NCI-H128 (cell line): ENCODE results near the gene APBB3.

Experiments used
- DNase-seq: peaks from one replicate; lab custom pipeline; 2025; ENCODE audit not compliant: unreplicated experiment; lab: John Stamatoyannopoulos, UW

APBB3 gene

GRCh38 chr5:140554454-140554853 is 9.9 kb downstream of the APBB3 start:
- DNase-seq, result no peak

- DNase-seq, result no peak
Observed at GRCh38 chr5:140553657-140554056, 10.7 kb downstream of the APBB3 start.

DNA sequence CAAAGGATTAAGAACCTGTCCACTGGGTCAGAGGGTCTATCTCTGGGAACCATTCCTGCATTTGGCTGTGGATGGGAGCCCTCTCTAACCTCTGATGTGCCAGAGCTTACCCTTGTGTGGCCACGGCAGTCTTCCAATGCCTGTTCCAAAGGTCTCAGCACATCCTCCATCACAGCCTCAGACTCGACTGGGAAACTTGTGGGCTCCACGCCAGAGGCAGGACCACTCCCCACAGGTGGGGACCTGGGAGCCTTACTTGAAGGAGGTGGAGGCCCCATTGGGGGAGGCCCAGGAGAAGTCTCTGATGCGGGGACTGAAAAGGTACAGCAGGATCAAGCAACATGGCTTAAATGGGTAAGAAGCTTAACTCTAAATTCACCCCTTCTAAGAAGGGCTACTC is 12.5 kb downstream of the APBB3 start:
- DNase-seq, result no peak

DNA sequence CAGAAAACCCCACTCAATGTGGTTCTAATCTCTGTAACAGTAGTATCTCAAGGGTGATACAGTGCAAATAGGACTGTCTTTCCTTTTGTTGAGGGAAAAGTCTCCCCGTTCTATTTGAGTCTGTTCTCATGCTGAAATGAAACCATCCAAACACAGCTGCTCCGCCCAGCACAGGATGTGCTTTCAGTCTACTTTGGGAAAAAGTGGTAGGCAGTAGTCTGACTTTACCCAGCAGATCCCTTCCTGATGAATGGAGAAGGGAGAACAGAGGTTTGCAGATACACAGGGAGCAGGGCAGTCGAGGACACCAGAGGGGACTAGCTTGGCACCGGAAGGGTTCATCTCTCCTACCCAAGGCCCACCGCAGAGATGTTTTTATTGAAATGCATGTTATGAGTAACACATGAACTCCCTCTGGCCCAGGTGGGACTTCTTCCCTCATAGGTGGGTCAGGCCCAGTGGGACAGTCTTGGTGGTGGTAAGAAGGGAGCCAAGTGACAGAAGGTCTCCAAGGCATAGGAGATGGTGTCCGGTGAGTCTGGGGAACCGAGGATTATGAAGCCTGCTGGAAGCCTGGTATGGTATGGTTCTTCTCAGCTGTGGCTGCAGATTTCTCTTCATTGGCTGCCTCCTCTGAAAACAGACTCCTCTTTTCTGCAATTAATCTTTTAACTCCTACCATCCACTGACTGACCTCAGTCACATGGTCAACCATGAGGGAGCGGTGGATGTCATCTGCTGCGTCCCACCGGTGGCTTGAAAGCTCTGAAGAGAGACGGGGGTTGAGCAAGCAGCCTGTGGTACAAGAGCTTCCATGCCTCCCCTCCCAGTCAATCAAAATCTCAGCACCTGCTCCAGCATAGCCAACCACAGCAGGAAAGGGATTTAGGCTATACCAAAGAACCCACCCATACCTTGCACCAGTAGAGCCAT is 14.0 kb downstream of the APBB3 start:
- DNase-seq, result no peak

- DNase-seq, result no peak
Observed at GRCh38 chr5:140549237-140550144, 14.9 kb downstream of the APBB3 start.

DNA sequence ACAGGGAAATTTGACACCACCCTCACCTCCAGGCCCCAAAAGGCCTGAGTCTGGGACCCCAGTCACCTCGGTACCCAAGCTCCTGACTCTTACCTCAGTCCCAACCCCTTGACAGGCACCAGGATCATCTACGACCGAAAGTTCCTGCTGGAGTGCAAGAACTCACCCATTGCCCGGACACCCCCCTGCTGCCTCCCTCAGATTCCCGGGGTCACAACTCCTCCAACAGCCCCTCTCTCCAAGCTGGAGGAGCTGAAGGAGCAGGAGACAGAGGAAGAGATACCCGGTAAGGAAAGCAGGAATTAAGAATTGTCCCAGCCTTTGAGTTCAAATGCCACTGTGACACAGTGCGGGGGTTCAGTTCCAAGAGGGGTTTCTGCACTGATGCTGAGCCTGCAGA is 15.6 kb downstream of the APBB3 start:
- DNase-seq, result no peak

GRCh38 chr5:140548300-140548688 is 16.1 kb downstream of the APBB3 start:
- DNase-seq, result no peak

DNA sequence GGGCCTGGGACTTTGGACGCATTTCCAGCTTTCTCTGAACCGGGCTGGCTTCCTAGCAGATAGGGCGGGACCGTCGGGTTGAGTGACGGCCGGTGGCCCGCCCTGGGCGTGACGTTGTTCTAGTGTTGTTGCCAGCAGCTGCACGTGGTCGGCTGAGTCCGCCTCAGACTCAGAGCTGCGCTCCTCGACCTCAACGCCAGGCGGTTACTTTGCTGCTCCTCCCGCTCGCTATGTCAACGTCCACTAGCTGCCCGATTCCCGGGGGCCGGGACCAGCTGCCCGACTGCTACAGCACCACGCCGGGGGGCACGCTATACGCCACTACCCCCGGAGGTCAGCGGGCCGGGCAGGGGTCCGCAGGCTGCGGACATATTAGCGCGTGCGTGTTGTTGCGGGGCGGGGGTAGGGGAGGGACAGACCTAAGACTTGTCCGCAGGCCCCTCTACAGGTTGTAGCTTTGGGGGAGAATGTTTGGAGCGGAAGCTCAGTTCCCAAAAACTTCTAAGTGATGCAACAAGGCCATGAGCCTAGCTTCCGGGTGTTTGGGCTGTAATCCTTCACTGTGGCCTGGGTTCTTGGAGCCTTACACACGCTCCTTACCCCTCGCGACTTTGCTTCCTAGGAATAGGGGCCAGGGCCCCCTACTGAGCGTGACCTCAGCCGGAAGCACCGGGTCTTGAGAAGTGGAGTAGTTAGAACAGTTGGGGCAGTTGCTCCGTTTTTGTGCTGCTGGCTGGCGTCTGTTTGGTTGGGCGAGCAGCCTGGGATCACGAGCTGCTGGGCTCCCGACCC is 16.7 kb downstream of the APBB3 start, which contains the start of gene EIF4EBP3:
Gene EIF4EBP3, plus strand, starts transcription at position 155 of the 792 bp plus-strand sequence. Its CDS starts 76 bp downstream, at position 231.
- peak; percentile 44 for DNase-seq

DNA sequence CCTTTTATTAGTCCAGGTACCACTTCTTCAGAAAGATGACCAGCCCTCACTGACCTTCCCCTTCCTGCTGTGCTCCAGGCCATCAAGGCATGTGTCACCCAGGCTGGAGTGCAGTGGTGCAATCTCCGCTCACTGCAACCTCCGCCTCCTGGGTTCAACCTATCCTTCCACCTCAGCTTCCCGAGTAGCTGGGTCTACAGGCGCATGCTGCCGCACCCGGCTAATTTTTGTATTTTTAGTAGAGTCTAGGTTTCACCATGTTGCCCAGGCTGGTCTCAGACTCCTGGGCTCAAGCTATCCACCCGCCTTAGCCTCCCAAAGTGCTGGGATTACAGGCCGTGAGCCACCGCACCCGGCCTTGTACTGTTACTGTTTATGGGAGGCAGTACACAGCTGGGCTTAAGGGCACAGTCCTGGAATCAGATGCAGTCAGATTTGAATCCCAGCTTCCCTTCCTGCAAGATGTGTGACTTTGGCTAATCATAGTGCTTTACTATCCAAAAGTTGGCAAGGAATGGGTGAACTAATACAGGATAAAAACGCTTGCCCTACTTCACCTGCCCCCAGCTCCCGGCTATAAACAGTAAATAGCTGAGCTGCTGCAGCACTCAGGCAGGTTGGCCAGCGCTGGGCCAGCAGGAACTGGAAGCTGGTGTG is 17.4 kb downstream of the APBB3 start:
- no peak for DNase-seq

- no peak for DNase-seq
Observed at GRCh38 chr5:140545606-140546005, 18.8 kb downstream of the APBB3 start.

GRCh38 chr5:140544986-140545385 is 19.4 kb downstream of the APBB3 start:
- no peak for DNase-seq

- no peak for DNase-seq
Observed at GRCh38 chr5:140542972-140543371, 21.4 kb downstream of the APBB3 start.

- no peak for DNase-seq
Observed at GRCh38 chr5:140540227-140540626, 24.2 kb downstream of the APBB3 start.

DNA sequence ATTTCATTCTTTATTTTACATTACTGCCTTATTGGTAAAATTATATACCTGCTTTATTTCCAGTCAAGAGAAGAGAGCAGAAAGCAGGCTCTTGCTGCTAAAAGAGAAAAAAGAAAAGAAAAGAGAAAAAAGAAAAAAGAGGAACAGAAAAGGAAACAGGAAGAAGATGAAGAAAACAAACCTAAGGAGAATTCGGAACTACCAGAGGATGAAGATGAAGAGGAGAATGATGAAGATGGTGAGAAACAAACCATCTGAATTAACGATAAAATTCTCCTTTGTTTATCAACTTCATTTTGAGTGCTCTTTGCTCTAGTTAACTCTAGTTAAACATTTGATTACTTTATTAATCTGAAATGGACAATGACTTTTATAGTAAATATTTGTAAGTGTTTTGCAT is 40.4 kb downstream of the APBB3 start:
- no peak for DNase-seq

- no peak for DNase-seq
Observed at GRCh38 chr5:140513124-140513523, 51.3 kb downstream of the APBB3 start.

DNA sequence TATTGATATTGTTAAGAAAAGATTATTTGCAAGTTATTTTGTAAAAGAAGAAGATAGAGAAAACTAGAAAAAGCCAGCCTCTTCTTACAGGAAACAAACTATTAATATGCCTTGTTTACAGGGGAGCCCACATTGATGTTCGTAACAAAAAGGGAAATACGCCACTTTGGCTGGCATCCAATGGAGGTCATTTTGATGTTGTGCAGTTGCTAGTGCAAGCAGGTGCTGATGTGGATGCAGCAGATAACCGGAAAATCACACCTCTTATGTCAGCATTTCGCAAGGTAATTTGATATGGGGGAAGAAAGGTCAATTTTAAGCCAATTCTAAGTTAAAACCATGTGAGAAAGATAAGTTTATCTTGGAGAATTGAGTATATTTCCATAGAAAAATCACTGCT is 54.5 kb downstream of the APBB3 start:
- no peak for DNase-seq
